Urothelium cell line (cell line): Measurements from ENCODE around the gene TTC39A.

ENCODE experiments used
- DNase-seq: peaks from one replicate; pipeline ENCODE4 v3.0.0; 2011; ENCODE audit warnings: low spot score, mixed read lengths
- FAIRE-seq: peaks from 2 replicates; lab custom pipeline; 2011; peaks lifted over from hg19 to GRCh38; lab: Jason Lieb, UNC

The TTC39A gene

DNA sequence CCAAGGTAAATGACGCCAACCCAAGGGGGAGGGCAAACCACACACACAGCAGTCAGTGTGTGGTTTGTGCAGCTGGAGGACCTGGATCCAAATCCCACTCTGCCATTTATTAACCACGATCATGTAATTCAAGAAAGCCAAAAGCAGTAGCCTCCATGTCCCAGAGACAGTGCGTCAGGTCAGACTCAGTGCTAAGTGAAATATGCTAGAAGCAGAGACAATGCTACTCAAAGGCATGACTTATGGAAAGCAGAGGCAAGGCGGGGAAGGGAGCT, 13.6 kb downstream of the TTC39A start:
- DNase-seq (no peak), FAIRE-seq (no peak)

- FAIRE-seq (no peak), DNase-seq (no peak)
Measured at GRCh38 chr1:51316113-51316845, 14.1 kb downstream of the TTC39A start.

GRCh38 chr1:51314974-51315373, 15.4 kb downstream of the TTC39A start:
- FAIRE-seq (no peak), DNase-seq (no peak)

DNA sequence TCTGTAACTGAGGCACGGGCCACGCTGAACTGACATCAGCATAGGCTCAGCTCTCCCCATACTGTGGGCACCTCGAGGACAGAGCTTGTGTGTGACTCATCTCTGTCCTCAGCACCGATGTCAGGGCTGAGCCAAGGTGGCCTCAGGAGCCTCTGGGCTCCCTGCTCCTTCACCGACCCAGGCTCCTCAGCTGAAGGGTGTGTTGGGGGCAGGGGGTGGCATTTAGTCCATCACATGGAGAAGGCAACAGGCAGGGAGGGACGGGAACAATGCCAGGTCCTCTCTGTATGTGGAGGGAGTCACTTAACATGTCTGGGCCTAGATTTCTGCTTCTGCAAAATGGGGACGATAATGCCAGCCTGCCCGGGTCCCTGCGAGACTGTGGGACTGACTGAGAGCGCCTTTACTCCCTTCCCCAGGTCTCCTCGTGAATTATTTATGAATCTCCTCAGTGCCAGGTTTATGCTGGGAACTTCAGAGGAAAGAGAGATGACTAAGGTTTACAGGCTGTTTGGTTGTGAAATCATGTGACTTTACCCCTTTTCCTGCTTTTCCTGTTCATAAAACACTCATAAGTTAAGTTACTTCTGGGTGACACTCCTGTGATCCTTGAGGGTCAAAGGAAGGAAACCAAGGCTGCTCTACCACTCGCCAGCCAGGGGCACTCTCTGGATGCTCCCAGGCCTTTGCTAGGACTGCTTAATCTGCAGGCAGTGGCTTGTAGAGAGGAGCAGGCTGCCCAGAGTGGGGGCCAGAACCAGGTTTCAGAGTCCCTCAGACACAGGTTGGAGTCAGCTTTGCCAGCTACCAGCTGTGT, 16.2 kb downstream of the TTC39A start:
- DNase-seq, result peak; percentile 57
- FAIRE-seq, result no peak

DNA sequence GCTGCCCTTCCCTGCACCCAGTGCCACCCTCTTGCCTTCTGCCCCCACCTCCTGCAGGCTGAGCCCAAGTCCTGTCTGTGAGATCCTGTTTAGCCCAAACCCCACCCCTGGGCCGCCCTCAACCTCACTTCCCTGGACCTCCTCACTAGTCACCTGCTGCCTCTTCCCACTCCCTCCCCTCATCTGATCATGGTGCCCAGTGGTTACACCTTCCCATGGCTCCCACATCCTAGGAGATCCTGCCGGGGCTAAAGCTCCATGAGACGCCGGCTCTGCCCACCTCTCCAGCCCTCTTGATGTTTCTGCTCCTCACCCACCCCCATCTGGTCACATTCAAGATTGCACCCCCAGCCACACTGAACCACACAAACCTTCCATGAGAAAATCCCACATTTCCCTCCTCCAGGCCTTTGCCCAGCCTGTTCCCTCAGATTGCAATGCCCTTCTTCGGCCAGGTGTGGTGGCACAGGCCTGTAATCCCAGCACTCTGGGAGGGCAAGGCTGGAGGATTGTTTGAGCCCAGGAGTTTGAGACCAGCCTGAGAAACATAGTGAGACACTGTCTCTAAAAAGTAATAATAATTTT, 17.0 kb downstream of the TTC39A start:
- FAIRE-seq (no peak), DNase-seq (no peak)

DNA sequence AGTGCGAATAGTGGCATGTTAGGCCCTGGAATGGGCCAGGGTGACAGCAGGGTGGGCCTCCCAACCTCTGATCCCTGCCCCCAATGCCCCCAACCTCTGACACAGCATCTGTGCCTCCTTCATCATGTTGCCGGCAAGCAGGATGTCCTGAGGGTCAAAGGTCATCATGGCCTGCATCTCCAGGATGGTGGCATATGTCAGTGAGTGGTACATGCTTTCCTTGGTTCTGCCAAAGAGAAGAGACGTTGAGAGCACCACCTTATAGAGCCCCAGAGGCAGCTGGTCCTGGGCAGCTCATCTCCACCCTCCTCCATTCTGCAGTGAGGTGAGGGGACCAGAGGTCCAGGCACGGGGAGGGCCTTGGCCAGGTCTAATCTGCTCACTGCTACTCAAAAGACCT, 17.6 kb downstream of the TTC39A start:
- DNase-seq (no peak), FAIRE-seq (no peak)

- DNase-seq (no peak), FAIRE-seq (no peak)
Measured at GRCh38 chr1:51311826-51312225, 18.5 kb downstream of the TTC39A start.

DNA sequence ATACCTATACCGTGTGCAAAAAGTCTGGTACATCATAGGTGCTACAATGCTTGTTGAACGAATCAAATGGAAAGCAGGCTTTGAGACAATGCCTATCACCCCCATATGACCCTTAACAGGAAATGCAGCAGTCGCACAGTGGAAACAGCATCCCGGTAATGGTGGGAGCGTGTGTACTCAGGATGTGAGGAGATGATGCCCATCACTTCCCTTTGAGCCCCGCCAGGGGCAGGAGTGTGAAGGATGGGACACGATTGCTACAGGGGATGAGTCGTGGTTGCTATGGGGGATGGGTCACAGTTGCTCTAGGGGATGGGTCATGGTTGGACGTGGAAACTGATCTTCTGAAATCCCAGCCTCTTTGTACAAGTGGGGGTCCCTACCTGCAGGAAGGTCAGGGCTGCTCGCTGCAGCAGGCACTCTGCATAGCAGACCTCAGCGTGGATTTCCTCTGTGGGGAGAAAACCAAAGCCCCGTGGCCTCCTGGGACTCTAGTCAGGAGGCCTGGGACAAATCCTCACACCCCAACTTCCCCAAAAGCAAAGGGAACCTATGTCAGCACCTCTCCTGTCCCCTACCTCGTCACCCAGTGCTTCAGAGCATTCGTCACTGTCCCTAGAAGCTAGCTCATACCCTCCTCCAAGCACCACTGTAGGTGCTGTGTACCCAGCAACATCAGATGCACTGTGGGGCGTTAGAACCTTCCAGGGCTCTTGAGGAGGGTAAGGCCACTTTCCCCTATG, 19.3 kb downstream of the TTC39A start:
- FAIRE-seq (no peak), DNase-seq (no peak)

- DNase-seq (no peak), FAIRE-seq (no peak)
Measured at GRCh38 chr1:51309291-51309690, 21.1 kb downstream of the TTC39A start.

DNA sequence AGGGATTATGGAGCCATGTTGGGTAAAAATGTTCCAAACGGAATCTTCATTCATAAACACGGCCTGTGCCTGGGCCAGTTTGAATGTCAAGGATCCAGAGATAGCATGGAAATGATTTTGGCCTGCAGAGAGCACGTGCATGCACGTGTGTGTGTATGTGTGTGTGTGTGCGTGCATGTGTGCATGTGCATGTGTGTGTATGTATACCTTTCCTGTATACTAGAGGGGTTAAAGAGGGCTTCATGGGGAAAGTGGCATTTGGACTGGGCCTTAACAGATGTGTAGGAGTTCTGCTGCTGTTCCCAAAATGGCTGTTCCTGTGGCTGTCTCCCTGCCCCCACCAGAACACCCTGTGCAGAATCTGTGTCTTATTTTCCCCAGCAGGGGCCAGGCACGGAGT, 21.7 kb downstream of the TTC39A start:
- DNase-seq (no peak), FAIRE-seq (no peak)

DNA sequence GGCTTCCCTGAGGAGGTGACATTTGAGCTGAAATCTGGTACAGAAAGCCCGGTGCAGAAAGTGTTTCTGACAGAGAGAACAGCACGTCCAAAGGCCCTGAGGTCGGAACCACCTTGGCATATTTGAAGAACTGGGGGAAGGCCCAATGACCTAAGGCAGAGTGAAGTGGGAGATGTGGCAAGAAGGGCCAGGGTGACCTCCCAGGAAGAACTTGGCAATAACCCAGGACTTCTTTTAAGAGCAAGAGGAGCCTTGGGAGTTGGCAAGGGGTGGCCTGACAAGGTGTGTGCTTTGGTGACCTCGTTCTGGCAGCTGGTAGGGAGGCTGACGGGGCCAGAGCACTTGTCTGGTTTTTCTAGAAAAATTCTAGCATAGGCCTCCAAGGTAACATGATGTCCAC, 23.4 kb downstream of the TTC39A start:
- DNase-seq, result no peak
- no peak for FAIRE-seq

DNA sequence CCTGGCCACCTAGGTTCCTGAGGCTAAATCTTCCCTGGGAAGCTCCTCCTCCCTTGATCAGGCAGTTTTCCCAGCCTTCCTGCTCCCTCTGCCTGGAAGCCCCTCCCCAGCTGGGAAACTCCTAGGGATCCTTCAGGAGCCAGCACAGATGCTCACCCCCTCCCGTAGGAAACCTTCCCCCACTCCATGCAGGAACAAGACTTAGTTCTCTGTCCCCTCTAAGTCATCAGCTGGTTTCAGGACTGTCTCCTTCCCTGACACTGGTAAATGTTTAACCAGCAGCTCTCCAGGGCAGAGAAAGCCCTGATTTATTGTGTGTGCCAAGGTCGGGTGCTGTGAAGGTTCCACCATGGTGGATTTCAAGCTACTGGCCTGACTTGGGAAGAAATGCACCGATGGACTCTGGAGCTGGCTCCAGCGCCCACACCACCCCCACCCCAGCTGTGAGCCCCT, 25.0 kb downstream of the TTC39A start:
- no peak for FAIRE-seq
- no peak for DNase-seq

DNA sequence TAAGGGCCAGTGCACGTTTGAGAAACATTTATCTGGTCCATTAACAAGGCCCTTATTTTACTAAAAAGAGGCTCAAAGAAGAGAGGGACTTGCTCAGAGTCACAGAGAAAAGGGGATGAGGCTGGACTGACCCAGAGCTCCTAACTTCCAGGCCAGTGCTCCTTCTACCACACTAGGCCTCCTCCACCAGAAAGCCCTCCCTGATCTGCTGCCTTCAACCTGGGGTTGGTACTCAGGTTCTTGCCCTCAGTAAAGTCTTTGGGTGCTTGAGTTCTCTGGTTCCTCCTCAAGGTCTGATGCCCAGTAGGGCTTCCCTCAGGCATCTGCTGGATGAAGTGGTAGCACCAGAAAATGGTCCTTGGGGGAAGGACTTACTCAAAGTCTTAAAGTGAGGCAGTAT, 26.0 kb downstream of the TTC39A start:
- DNase-seq (no peak), FAIRE-seq (no peak)

DNA sequence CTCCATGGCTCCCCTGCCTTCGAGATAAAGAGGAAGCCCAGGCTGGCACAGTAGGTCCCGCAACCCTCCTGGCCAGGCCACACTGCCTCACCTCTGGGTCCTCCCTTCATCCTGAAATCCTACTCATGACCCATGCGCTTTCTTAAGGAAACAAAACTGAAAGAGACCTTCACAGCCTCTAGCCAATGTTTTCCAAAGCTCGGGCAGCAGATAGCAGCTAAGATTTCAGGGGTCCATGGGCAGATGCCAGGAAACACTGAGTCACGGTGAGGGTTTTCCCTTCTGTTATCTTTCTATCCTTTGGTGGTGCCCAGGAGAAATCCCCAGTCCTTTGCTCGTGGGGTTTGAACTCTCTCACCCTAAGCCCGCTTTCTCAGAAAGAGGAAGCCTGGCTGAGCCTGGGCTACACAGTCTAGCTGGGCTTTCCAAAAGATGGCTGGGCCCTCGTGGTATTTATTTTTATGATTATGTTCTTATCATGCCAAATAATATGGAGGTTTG, 26.6 kb downstream of the TTC39A start:
- FAIRE-seq (no peak), DNase-seq (no peak)

- no peak for DNase-seq
- FAIRE-seq, result no peak
Measured at GRCh38 chr1:51303315-51303714, 27.0 kb downstream of the TTC39A start.

GRCh38 chr1:51302746-51303145, 27.6 kb downstream of the TTC39A start:
- DNase-seq, result no peak
- no peak for FAIRE-seq

GRCh38 chr1:51302270-51302669, 28.1 kb downstream of the TTC39A start:
- FAIRE-seq, result no peak
- no peak for DNase-seq

- FAIRE-seq (no peak), DNase-seq (no peak)
Measured at GRCh38 chr1:51301844-51302162, 28.6 kb downstream of the TTC39A start.

DNA sequence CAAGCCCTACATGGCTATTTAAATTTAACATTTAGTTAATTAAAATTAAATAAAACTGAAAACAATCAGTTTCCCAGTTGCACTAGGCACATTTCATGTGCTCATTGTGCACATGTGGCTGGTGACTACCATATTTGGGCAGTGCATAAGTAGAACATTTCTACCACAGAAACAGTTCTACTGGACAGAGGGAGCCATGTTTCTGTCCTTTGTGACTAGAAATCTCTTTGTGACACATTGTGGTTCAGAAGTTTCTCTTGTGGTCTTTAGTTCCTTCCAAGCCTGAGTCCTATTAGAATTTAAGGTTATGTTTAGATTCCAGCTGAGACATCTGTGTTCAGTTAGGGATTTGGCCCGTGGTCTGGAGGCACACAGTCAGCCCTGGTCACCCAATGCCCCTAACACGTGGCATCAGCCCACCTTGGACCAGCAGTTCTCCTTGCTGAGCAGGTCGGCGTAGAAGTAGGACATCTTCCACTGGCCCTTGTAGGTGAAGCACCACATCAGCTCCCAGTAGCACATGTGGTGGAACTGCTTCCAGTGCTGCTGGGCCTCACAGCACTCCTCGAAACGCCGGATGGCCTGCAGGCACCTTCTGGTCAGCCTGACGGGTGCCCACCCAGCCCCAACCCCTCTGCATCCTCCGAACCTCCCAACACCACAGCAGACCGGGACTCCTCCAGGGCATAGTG, 29.1 kb downstream of the TTC39A start:
- FAIRE-seq (no peak), DNase-seq (no peak)

GRCh38 chr1:51299981-51300670, 30.2 kb downstream of the TTC39A start:
- FAIRE-seq (no peak), DNase-seq (no peak)
